H1 (cell line): Measurements from ENCODE around the gene TCF7L1. TPM values are rescaled to one million over a fixed set of nuclear protein-coding genes. Genes with fewer than 3 reads are reported as not detected.
"Not testable (repeated sequence)": the region's sequence is repeated elsewhere in the genome, so short reads cannot be mapped to it uniquely, and the experiment has no call there.

Experiments used
- CTCF ChIA-PET: fragments of 300-600 bp; sonication (Branson Sonifier 250); formaldehyde crosslinking; loops from one replicate; lab custom pipeline; 2021; ENCODE audit not compliant: partially characterized antibody; lab: Charles Lee
- POLR2A ChIA-PET: fragments of 300-600 bp; sonication (Branson Sonifier 250); formaldehyde crosslinking; loops from one replicate; lab custom pipeline; 2021; ENCODE audit warnings: inconsistent platforms; ENCODE audit not compliant: partially characterized antibody; lab: Charles Lee
- DNase-seq, 2 experiments: peaks; one replicate each; pipeline versions ENCODE4 v3.0.0 to v3.0.0-alpha.2; 2010 to 2022; ENCODE audit warnings: low spot score in 2 of 2, low read depth in 1 of 2, mixed read lengths in 1 of 2
- FAIRE-seq: peaks from 2 replicates; lab custom pipeline; 2011; peaks lifted over from hg19 to GRCh38; lab: Jason Lieb, UNC
- H2AFZ ChIP-seq: 2 replicates; pipeline ENCODE4 v1.8.1; 2012; ENCODE audit warnings: low read length, inconsistent platforms
- H2AK5ac ChIP-seq: 2 replicates; pipeline ENCODE4 v1.6.1; 2013; ENCODE audit warnings: low read depth, low read length
- H2BK120ac ChIP-seq: replicated peaks from 2 replicates; pipeline ENCODE3; 2013; ENCODE audit warnings: low read depth, low read length, inconsistent platforms
- H2BK12ac ChIP-seq: 2 replicates; pipeline ENCODE4 v1.6.1; 2013; ENCODE audit warnings: low read depth, low read length
- H2BK15ac ChIP-seq: 2 replicates; pipeline ENCODE4 v1.6.1; 2013; ENCODE audit warnings: low read length
- H2BK20ac ChIP-seq: 2 replicates; pipeline ENCODE4 v1.6.1; 2013; ENCODE audit warnings: low read length
- H2BK5ac ChIP-seq: 2 replicates; pipeline ENCODE4 v1.6.1; 2013; ENCODE audit warnings: low read depth, low read length
- H3K14ac ChIP-seq: 2 replicates; pipeline ENCODE4 v1.6.1; 2013; ENCODE audit warnings: inconsistent platforms; ENCODE audit not compliant: insufficient read length
- H3K18ac ChIP-seq: 2 replicates; pipeline ENCODE4 v1.6.1; 2013; ENCODE audit warnings: low read length; ENCODE audit errors: extremely low read depth
- H3K23ac ChIP-seq: 2 replicates; pipeline ENCODE4 v1.6.1; 2013; ENCODE audit warnings: inconsistent platforms; ENCODE audit not compliant: insufficient read length
- H3K23me2 ChIP-seq: 2 replicates; pipeline ENCODE4 v1.6.1; 2013; ENCODE audit warnings: low read depth, low read length
- H3K27ac ChIP-seq: 2 replicates; pipeline ENCODE4 v1.6.1; 2011; ENCODE audit warnings: low read depth, low read length, inconsistent platforms
- H3K27me3 ChIP-seq, 4 experiments: replicated peaks in 1 of 4; 1 replicate in 1 of 4; 2 replicates in 3 of 4; pipeline versions ENCODE4 v1.6.1 to v1.8.1; 2011 to 2013; ENCODE audit warnings: low read length in 3 of 4, mild to moderate bottlenecking in 3 of 4, inconsistent platforms in 2 of 4, mixed read lengths in 2 of 4, moderate library complexity in 1 of 4; ENCODE audit not compliant: control insufficient read depth in 3 of 4, insufficient read depth in 3 of 4; ENCODE audit errors: extremely low read depth in 1 of 4
- H3K36me3 ChIP-seq, 4 experiments: 2 replicates each; pipeline versions ENCODE4 v1.6.1 to v1.8.1; 2011 to 2013; ENCODE audit warnings: mild to moderate bottlenecking in 4 of 4, low read length in 3 of 4, moderate library complexity in 2 of 4, control low read depth in 1 of 4, inconsistent platforms in 1 of 4; ENCODE audit not compliant: insufficient read depth in 4 of 4, control insufficient read depth in 2 of 4
- H3K4ac ChIP-seq: replicated peaks from 2 replicates; pipeline ENCODE3; 2013; ENCODE audit warnings: low read length, low read depth, mixed read lengths, inconsistent platforms; ENCODE audit not compliant: insufficient read length
- H3K4me1 ChIP-seq, 4 experiments: replicated peaks in 1 of 4; 1 replicate in 1 of 4; 2 replicates in 3 of 4; pipeline versions ENCODE4 v1.6.1 to v1.8.1; 2011 to 2013; ENCODE audit warnings: low read length in 3 of 4, inconsistent platforms in 2 of 4, mixed read lengths in 1 of 4; ENCODE audit not compliant: insufficient read depth in 4 of 4, control insufficient read depth in 3 of 4
- H3K4me2 ChIP-seq, 2 experiments: 2 replicates each; pipeline versions ENCODE4 v1.6.1 to v1.8.1; 2011 to 2013; ENCODE audit warnings: low read depth in 2 of 2, low read length in 2 of 2, control low read depth in 1 of 2, inconsistent platforms in 1 of 2, mild to moderate bottlenecking in 1 of 2; ENCODE audit not compliant: insufficient read depth in 1 of 2
- H3K4me3 ChIP-seq, 4 experiments: fragments of 200-600, 300-600 bp in 1 of 4; sonication (generic), shearing (Covaris generic), sonication (Bioruptor Twin) in 1 of 4; 2 replicates each; pipeline versions ENCODE4 v1.5.1 to v1.8.1; 2011 to 2016; ENCODE audit warnings: low read length in 4 of 4, low read depth in 3 of 4, control low read depth in 2 of 4, inconsistent platforms in 2 of 4, mild to moderate bottlenecking in 2 of 4, mixed read lengths in 1 of 4, moderate library complexity in 1 of 4; ENCODE audit not compliant: insufficient read depth in 2 of 4; ENCODE audit errors: extremely low read depth in 1 of 4
- H3K56ac ChIP-seq: replicated peaks from 2 replicates; pipeline ENCODE3; 2013; ENCODE audit warnings: low read depth, mild to moderate bottlenecking, mixed read lengths, low read length, inconsistent platforms; ENCODE audit not compliant: insufficient read length
- H3K79me1 ChIP-seq: 2 replicates; pipeline ENCODE4 v1.6.1; 2013; ENCODE audit warnings: low read depth, low read length, control low read depth
- H3K79me2 ChIP-seq, 2 experiments: 2 replicates each; pipeline versions ENCODE4 v1.6.1 to v1.8.1; 2012 to 2013; ENCODE audit warnings: low read length in 2 of 2, mild to moderate bottlenecking in 2 of 2, inconsistent platforms in 1 of 2; ENCODE audit not compliant: insufficient read depth in 2 of 2, control insufficient read depth in 1 of 2
- H3K9ac ChIP-seq, 4 experiments: replicated peaks in 1 of 4; 1 replicate in 1 of 4; 2 replicates in 3 of 4; pipeline versions ENCODE4 v1.6.1 to v1.8.1; 2011 to 2013; ENCODE audit warnings: low read depth in 3 of 4, low read length in 3 of 4, control low read depth in 2 of 4, mild to moderate bottlenecking in 2 of 4, moderate library complexity in 2 of 4, inconsistent platforms in 1 of 4; ENCODE audit errors: extremely low read depth in 1 of 4
- H3K9me3 ChIP-seq, 2 experiments: 2 replicates each; pipeline versions ENCODE4 v1.6.1 to v1.8.1; 2012 to 2013; ENCODE audit warnings: mild to moderate bottlenecking in 2 of 2, moderate library complexity in 2 of 2, control low read depth in 1 of 2, inconsistent platforms in 1 of 2, low read depth in 1 of 2, low read length in 1 of 2, mixed read lengths in 1 of 2; ENCODE audit not compliant: insufficient read depth in 2 of 2
- H4K20me1 ChIP-seq, 2 experiments: replicated peaks in 1 of 2; 2 replicates each; pipeline versions ENCODE3 to v1.8.1; 2011 to 2013; ENCODE audit warnings: inconsistent platforms in 2 of 2, low read length in 2 of 2, mild to moderate bottlenecking in 1 of 2; ENCODE audit not compliant: insufficient read depth in 2 of 2, control insufficient read depth in 1 of 2
- H4K5ac ChIP-seq: 2 replicates; pipeline ENCODE4 v1.6.1; 2013; ENCODE audit warnings: low read length, low read depth, mixed read lengths, inconsistent platforms; ENCODE audit not compliant: insufficient read length
- H4K8ac ChIP-seq: 2 replicates; pipeline ENCODE4 v1.8.0; 2013; ENCODE audit warnings: mild to moderate bottlenecking, moderate library complexity, low read length, inconsistent platforms; ENCODE audit not compliant: insufficient read depth; ENCODE audit errors: extremely low read depth
- H4K91ac ChIP-seq: replicated peaks from 2 replicates; pipeline ENCODE3; 2013; ENCODE audit warnings: low read length, mixed read lengths, inconsistent platforms; ENCODE audit not compliant: insufficient read length
- WGBS, 2 experiments: shearing (Covaris generic) in 1 of 2; methylation state at CpG; one replicate each; pipeline versions ENCODE4 v1.1.6 to v1.1.7; 2013 to 2015; ENCODE audit warnings: low lambda C conversion rate in 2 of 2, mixed read lengths in 2 of 2, inconsistent platforms in 1 of 2, low coverage in 1 of 2, missing lambda C conversion rate in 1 of 2; ENCODE audit not compliant: insufficient replicate concordance in 2 of 2, insufficient coverage in 1 of 2, insufficient read length in 1 of 2; ENCODE audit errors: extremely low coverage in 1 of 2, missing lambda C conversion rate in 1 of 2; 5-methylcytosine and 5-hydroxymethylcytosine counted together
- polyA plus RNA-seq, 7 experiments: library from polyadenylated mRNA; depleted of rRNA in 3 of 7; stranded (reverse) in 5 of 7; unstranded in 2 of 7; fragments of >200 nt in 5 of 7; fragments of 200-250 nt in 2 of 7; gene quantifications; 1 replicate in 5 of 7; 2 replicates in 1 of 7; 4 replicates in 1 of 7; pipeline versions ENCODE4 v1.2.1 to v1.2.3, GENCODE V29; 2011 to 2013; ENCODE audit warnings: missing spikeins in 2 of 7, mixed read lengths in 2 of 7
- total RNA-seq: library from RNA; stranded (reverse); fragmentation: NEBNext Ultra II Directional; extraction: Animal tissue kit (Norgen Biotek cat#: 25700); gene quantifications from 2 replicates; pipeline ENCODE4 v1.2.1, GENCODE V29; 2021

TCF7L1 gene
- total and polyA plus RNA-seq, 2 of the 8 experiments (the other 6 are each of a cell fraction or from before 2014, with no cell fraction given), result 27.5 to 108 TPM

- H3K23me2 ChIP-seq, H3K4ac ChIP-seq: not testable (repeated sequence)
Observed at GRCh38 chr2:85333877-85334276, 200.7 kb downstream of the TCF7L1 start.

More at GRCh38 chr2:85333877-85334276, 200.7 kb downstream of the TCF7L1 start:
- H4K8ac ChIP-seq, H3K4me1 ChIP-seq, H4K20me1 ChIP-seq, H3K9me3 ChIP-seq, FAIRE-seq, H4K5ac ChIP-seq, H2AFZ ChIP-seq, H3K18ac ChIP-seq, H2BK20ac ChIP-seq, H3K23ac ChIP-seq, H2AK5ac ChIP-seq, H3K36me3 ChIP-seq, H2BK5ac ChIP-seq, H3K4me2 ChIP-seq, H3K79me2 ChIP-seq, DNase-seq, H2BK15ac ChIP-seq, H4K91ac ChIP-seq, H3K27ac ChIP-seq, H3K27me3 ChIP-seq, H3K9ac ChIP-seq, H3K79me1 ChIP-seq, H3K14ac ChIP-seq, H2BK12ac ChIP-seq, H3K56ac ChIP-seq, H2BK120ac ChIP-seq, H3K4me3 ChIP-seq: not testable (repeated sequence)
- ChIA-PET CTCF (interaction anchor here (0.8 to 1.4 kb wide), 2 partner anchors 16 to 408 kb away, joined by 3 to 5 read pairs; no protein-coding TSS in a partner anchor), POLR2A (interaction anchor here (1.1 to 3.5 kb wide), 3 partner anchors 20 to 207 kb away, joined by 4 to 23 read pairs (median 5); partner anchors contain the start of genes ELMOD3, MAT2A and RETSAT)
- 93% methylated on average over 4 of the region's 4 CpGs; no CpG with 5 or more reads in 1 of the 2 experiments for WGBS, 2 experiments
